ENCODE results near the gene CCDC88C. TPM values are rescaled to one million over a fixed set of nuclear protein-coding genes. Genes with fewer than 3 reads are reported as not detected.

Gene CCDC88C
- total RNA-seq, 1 donor: 0.36 TPM

- no peak overlapping the region for H3K4me3 ChIP-seq (ENCODE audit: insufficient read depth, low read length)
- TF ChIP-seq CTCF (IDR thresholded peaks at IDR 0.05; ENCODE audit: extremely low read depth, low read depth, low read length): no peak
- no peak overlapping the region for H3K4me2 ChIP-seq (ENCODE audit: insufficient read depth, low read length)
- no peaks in the 10 kb centered on the region for H4K20me1 ChIP-seq (ENCODE audit: insufficient read depth, low read length)
- H3K36me3 ChIP-seq (ENCODE audit: insufficient read depth, low read length): no peaks in the 10 kb centered on the region
- H3K4me1 ChIP-seq (ENCODE audit: insufficient read depth, low read length): no peaks in the 10 kb centered on the region
- no peaks in the 10 kb centered on the region for H3K79me2 ChIP-seq (ENCODE audit: insufficient read depth, low read length)
- no peak overlapping the region for H3K27ac ChIP-seq (ENCODE audit: low read depth, low read length)
- DNase-seq (ENCODE audit: insufficient read length, low spot score, missing footprints): no peak
- no peaks in the 10 kb centered on the region for H3K27me3 ChIP-seq (ENCODE audit: insufficient read depth, low read length)
- no peak overlapping the region for H2AFZ ChIP-seq (ENCODE audit: low read length)
- H3K9me3 ChIP-seq (ENCODE audit: low read depth, low read length): no peaks in the 10 kb centered on the region
These were observed 28.5 kb downstream of the CCDC88C start for GRCh38 chr14:91389150-91389549.

GRCh38 chr14:91388551-91388975 lies 29.1 kb downstream of the CCDC88C start:
- no peaks in the 10 kb centered on the region for H4K20me1 ChIP-seq (ENCODE audit: insufficient read depth, low read length)
- H3K4me2 ChIP-seq (ENCODE audit: insufficient read depth, low read length): no peak overlapping the region
- no peaks in the 10 kb centered on the region for H3K79me2 ChIP-seq (ENCODE audit: insufficient read depth, low read length)
- no peak for DNase-seq (ENCODE audit: insufficient read length, low spot score, missing footprints)
- no peak for TF ChIP-seq CTCF (IDR thresholded peaks at IDR 0.05; ENCODE audit: extremely low read depth, low read depth, low read length)
- H3K4me3 ChIP-seq (ENCODE audit: insufficient read depth, low read length): no peak overlapping the region
- H3K27me3 ChIP-seq (ENCODE audit: insufficient read depth, low read length): no peaks in the 10 kb centered on the region
- H3K4me1 ChIP-seq (ENCODE audit: insufficient read depth, low read length): no peaks in the 10 kb centered on the region
- H3K27ac ChIP-seq (ENCODE audit: low read depth, low read length): no peak overlapping the region
- H3K9me3 ChIP-seq (ENCODE audit: low read depth, low read length): no peaks in the 10 kb centered on the region
- H3K36me3 ChIP-seq (ENCODE audit: insufficient read depth, low read length): no peaks in the 10 kb centered on the region
- H2AFZ ChIP-seq (ENCODE audit: low read length): no peak overlapping the region

- Histone ChIP-seq H3K4me2 (ENCODE audit: insufficient read depth, low read length) (no peak overlapping the region), H3K4me3 (ENCODE audit: insufficient read depth, low read length) (no peak overlapping the region), H3K9me3 (ENCODE audit: low read depth, low read length) (no peaks in the 10 kb centered on the region), H3K27ac (ENCODE audit: low read depth, low read length) (no peak overlapping the region), H3K79me2 (ENCODE audit: insufficient read depth, low read length) (no peaks in the 10 kb centered on the region), H3K36me3 (ENCODE audit: insufficient read depth, low read length) (no peaks in the 10 kb centered on the region), H4K20me1 (ENCODE audit: insufficient read depth, low read length) (no peaks in the 10 kb centered on the region), H3K4me1 (ENCODE audit: insufficient read depth, low read length) (no peaks in the 10 kb centered on the region), H3K27me3 (ENCODE audit: insufficient read depth, low read length) (no peaks in the 10 kb centered on the region), H2AFZ (ENCODE audit: low read length) (no peak overlapping the region)
- TF ChIP-seq CTCF (IDR thresholded peaks at IDR 0.05; ENCODE audit: extremely low read depth, low read depth, low read length): no peak
- DNase-seq (ENCODE audit: insufficient read length, low spot score, missing footprints): no peak
These were observed 29.7 kb downstream of the CCDC88C start for GRCh38 chr14:91387951-91388381.

GRCh38 chr14:91387169-91387835 lies 30.3 kb downstream of the CCDC88C start:
- no peak overlapping the region for H3K4me2 ChIP-seq (ENCODE audit: insufficient read depth, low read length)

More at GRCh38 chr14:91387169-91387835, 30.3 kb downstream of the CCDC88C start:
- Histone ChIP-seq H3K27me3 (ENCODE audit: insufficient read depth, low read length) (no peaks in the 10 kb centered on the region), H3K79me2 (ENCODE audit: insufficient read depth, low read length) (no peaks in the 10 kb centered on the region), H3K9me3 (ENCODE audit: low read depth, low read length) (no peaks in the 10 kb centered on the region), H3K27ac (ENCODE audit: low read depth, low read length) (no peak overlapping the region), H2AFZ (ENCODE audit: low read length) (no peak overlapping the region), H3K4me3 (ENCODE audit: insufficient read depth, low read length) (no peak overlapping the region), H3K36me3 (ENCODE audit: insufficient read depth, low read length) (no peaks in the 10 kb centered on the region), H4K20me1 (ENCODE audit: insufficient read depth, low read length) (no peaks in the 10 kb centered on the region), H3K4me1 (ENCODE audit: insufficient read depth, low read length) (no peaks in the 10 kb centered on the region)
- no peak for DNase-seq (ENCODE audit: insufficient read length, low spot score, missing footprints)
- TF ChIP-seq CTCF (IDR thresholded peaks at IDR 0.05; ENCODE audit: extremely low read depth, low read depth, low read length): no peak

All from osteoblast (primary cell).